Sigmoid colon (tissue), 7 donors: Measurements from ENCODE around the gene OLFML2B. TPM values are rescaled to one million over a fixed set of nuclear protein-coding genes. Genes with fewer than 3 reads are reported as not detected.

Experiments
- DNase-seq: peaks from one replicate; pipeline ENCODE4 v3.0.0-alpha.2; 2019
- H3K27ac ChIP-seq, 4 donors: fragments of 200-600 bp; sonication (generic); one replicate each; pipeline ENCODE4 v1.5.1; 2016 to 2019; ENCODE audit warnings: mild to moderate bottlenecking in 1 of 4
- H3K27me3 ChIP-seq, 3 donors: fragments of 200-600 bp; sonication (generic); one replicate each; pipeline ENCODE4 v1.5.1; 2019; ENCODE audit warnings: mild to moderate bottlenecking in 1 of 3
- H3K36me3 ChIP-seq, 4 donors: fragments of 200-600 bp; sonication (generic); one replicate each; pipeline ENCODE4 v1.5.1; 2016 to 2019
- H3K4me1 ChIP-seq, 4 donors: fragments of 200-600 bp; sonication (generic); one replicate each; pipeline ENCODE4 v1.5.1; 2017 to 2019
- H3K4me3 ChIP-seq, 4 donors: fragments of 200-600 bp; sonication (generic); one replicate each; pipeline ENCODE4 v1.5.1; 2017 to 2019; ENCODE audit warnings: mild to moderate bottlenecking in 2 of 4, moderate library complexity in 1 of 4
- H3K9me3 ChIP-seq, 4 donors: fragments of 200-600 bp in 3 of 4; sonication (generic) in 3 of 4; one replicate each; pipeline versions ENCODE4 v1.5.1 to v1.6.1; 2013 to 2019
- EP300 ChIP-seq, 4 donors: sonication (generic); formaldehyde crosslinking; IDR thresholded peaks; one replicate each; pipeline ENCODE4 v1.6.1; 2017; ENCODE audit warnings: antibody characterized with exemption in 4 of 4
- POLR2A ChIP-seq, 2 donors: fragments of 450-650 bp; IDR thresholded peaks; one replicate each; pipeline ENCODE4 v1.6.1; 2016; ENCODE audit warnings: antibody characterized with exemption in 2 of 2, mild to moderate bottlenecking in 2 of 2, moderate library complexity in 2 of 2
- POLR2AphosphoS5 ChIP-seq, 4 donors: sonication (generic); formaldehyde crosslinking; IDR thresholded peaks; one replicate each; pipeline ENCODE4 v1.6.1; 2017; ENCODE audit warnings: antibody characterized with exemption in 4 of 4
- WGBS, 2 donors: extraction: QIAGEN DNeasy Blood & Tissue Kit; methylation state at CpG; one replicate each; pipeline ENCODE4 v1.1.7; 2013; 5-methylcytosine and 5-hydroxymethylcytosine counted together
- intact Hi-C: fragments of 100-400 bp; cut with DNase I; formaldehyde crosslinking; loops from one replicate; pipeline ENCODE4 v1.15.1; 2023
- polyA plus RNA-seq, 3 donors: library from polyadenylated mRNA; stranded (reverse); fragments of 200-250 nt; gene quantifications; one replicate each; pipeline ENCODE4 v1.2.3, GENCODE V29; 2013
- total RNA-seq, 4 donors: library from RNA; depleted of rRNA; stranded (reverse); fragments of >200 nt; gene quantifications; one replicate each; pipeline ENCODE4 v1.1.0, GENCODE V29; 2016
- TF ChIP-seq, protein P1 (sequence below), 4 experiments: fragments of 450-650 bp in 3 of 4; fragments of 200-600 bp in 1 of 4; IDR thresholded peaks; one replicate each; pipeline ENCODE4 v1.5.1; 2016 to 2019; ENCODE audit warnings: antibody characterized with exemption in 4 of 4, mild to moderate bottlenecking in 3 of 4, moderate library complexity in 2 of 4
- donor health status: healthy with polysubstance abuse.
- donor health status: Bipolar disorder and iron deficiency.
- donor health status: healthy.

OLFML2B gene
- total and polyA plus RNA-seq, 7 donors: 1.2 to 27.4 (median 14.3) TPM

DNA sequence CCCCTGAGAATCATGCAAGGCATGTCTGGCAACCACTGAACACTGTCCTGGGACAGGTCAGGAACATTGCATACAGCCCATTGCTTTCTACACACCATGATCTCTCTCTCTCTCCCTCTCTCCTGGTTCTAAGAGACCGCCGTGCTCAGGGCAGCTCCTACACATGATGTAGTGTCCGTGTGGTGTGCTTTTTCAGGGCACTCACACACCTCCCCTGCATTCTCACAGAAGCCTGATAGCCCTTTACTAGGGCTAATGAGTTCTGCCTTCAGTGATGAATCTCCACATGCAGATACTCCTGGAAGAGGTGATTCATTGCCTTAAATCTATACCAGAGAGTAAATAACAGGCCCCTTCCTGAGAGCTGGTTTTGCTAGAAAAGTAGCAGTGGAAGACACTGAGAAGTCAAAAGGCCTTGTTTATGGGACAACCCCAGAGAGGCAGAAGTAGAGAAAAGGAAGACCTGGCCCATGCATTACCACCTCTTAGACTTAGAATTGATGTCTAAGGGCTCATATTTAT is 7.2 kb upstream of the OLFML2B start:
- no peak overlapping the region for H3K27ac ChIP-seq
- no peaks in the 10 kb centered on the region for H3K9me3 ChIP-seq
- no peak for TF ChIP-seq EP300 (IDR thresholded peaks at IDR 0.05)
- no peak for TF ChIP-seq POLR2AphosphoS5 (IDR thresholded peaks at IDR 0.05)
- TF ChIP-seq, protein P1, sequence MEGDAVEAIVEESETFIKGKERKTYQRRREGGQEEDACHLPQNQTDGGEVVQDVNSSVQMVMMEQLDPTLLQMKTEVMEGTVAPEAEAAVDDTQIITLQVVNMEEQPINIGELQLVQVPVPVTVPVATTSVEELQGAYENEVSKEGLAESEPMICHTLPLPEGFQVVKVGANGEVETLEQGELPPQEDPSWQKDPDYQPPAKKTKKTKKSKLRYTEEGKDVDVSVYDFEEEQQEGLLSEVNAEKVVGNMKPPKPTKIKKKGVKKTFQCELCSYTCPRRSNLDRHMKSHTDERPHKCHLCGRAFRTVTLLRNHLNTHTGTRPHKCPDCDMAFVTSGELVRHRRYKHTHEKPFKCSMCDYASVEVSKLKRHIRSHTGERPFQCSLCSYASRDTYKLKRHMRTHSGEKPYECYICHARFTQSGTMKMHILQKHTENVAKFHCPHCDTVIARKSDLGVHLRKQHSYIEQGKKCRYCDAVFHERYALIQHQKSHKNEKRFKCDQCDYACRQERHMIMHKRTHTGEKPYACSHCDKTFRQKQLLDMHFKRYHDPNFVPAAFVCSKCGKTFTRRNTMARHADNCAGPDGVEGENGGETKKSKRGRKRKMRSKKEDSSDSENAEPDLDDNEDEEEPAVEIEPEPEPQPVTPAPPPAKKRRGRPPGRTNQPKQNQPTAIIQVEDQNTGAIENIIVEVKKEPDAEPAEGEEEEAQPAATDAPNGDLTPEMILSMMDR (IDR thresholded peaks at IDR 0.05): no peak
- TF ChIP-seq POLR2A (IDR thresholded peaks at IDR 0.05): no peak
- H3K4me1 ChIP-seq: peaks cover 0 to 7% (median 5%) of the 10 kb centered on the region in 4 donors
- H3K4me3 ChIP-seq: no peak overlapping the region
- no peak for DNase-seq
- H3K27me3 ChIP-seq: no peaks in the 10 kb centered on the region
- WGBS, 2 donors: 94 to 95% methylated on average over 3 of the region's 3 CpGs
- intact Hi-C loops: loop anchor here (10.0 kb wide), 1 partner anchor 546 kb away; no protein-coding TSS in a partner anchor
- H3K36me3 ChIP-seq: no peaks in the 10 kb centered on the region

DNA sequence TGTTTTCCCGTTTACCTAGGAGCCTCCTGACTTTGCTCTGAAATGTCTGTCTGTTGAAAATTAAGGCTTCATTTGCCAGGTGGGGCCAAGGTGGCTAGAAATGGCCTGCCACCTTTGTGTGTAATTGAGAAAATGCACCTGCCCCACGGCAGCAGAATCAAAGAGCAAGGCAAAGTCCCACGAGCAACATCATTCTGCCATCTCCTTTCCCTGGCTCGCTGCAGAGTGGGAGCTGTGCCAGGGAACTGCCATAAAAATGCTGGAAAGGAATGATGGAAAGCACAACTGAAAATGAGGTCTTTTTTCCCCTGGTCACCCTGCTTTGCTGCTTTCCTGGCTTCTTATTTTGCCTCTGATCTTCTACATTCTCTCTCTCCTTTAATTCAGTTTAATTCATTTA is 5.5 kb upstream of the OLFML2B start:
- 13 to 42% methylated on average over 4 of the region's 4 CpGs for WGBS, 2 donors
- intact Hi-C loops: no loop called here
- H3K27me3 ChIP-seq: no peaks in the 10 kb centered on the region
- no peaks in the 10 kb centered on the region for H3K36me3 ChIP-seq
- no peak overlapping the region for H3K4me3 ChIP-seq
- H3K4me1 ChIP-seq: peaks cover 0 to 13% (median 8%) of the 10 kb centered on the region in 4 donors
- DNase-seq: no peak
- H3K27ac ChIP-seq: no peak overlapping the region
- H3K9me3 ChIP-seq: no peaks in the 10 kb centered on the region
- TF ChIP-seq, protein P1 (IDR thresholded peaks at IDR 0.05): no peak
- TF ChIP-seq POLR2A (IDR thresholded peaks at IDR 0.05) (no peak), EP300 (IDR thresholded peaks at IDR 0.05) (no peak), POLR2AphosphoS5 (IDR thresholded peaks at IDR 0.05) (no peak)

DNA sequence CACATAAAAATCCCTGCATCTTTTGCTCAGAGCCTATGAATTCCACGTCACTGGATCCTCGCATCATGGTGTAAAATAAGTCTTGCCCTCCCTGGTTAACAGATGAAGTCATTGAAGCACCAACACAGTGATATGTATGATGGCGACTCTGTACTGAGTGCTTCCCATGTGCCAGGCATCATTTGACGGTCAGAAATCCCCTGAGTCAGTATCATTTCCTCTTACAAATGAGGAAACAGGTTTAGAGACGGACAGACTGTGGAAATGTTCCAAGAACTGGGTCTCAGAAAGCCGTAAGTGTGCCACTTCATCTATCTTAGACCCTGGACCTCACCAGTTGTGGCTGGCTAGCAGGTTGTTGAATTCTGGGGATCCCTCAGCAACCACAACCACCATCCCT is 5.1 kb upstream of the OLFML2B start:
- no peak for DNase-seq
- no peaks in the 10 kb centered on the region for H3K27me3 ChIP-seq
- peaks cover 0 to 13% (median 9%) of the 10 kb centered on the region in 4 donors for H3K4me1 ChIP-seq
- no peaks in the 10 kb centered on the region for H3K36me3 ChIP-seq
- 30 to 54% methylated on average over 6 of the region's 6 CpGs for WGBS, 2 donors
- intact Hi-C loops: no loop called here
- no peaks in the 10 kb centered on the region for H3K9me3 ChIP-seq
- TF ChIP-seq POLR2AphosphoS5 (IDR thresholded peaks at IDR 0.05) (no peak), POLR2A (IDR thresholded peaks at IDR 0.05) (no peak), EP300 (IDR thresholded peaks at IDR 0.05) (no peak)
- TF ChIP-seq, protein P1 (IDR thresholded peaks at IDR 0.05): no peak
- H3K27ac ChIP-seq: no peak overlapping the region
- no peak overlapping the region for H3K4me3 ChIP-seq

GRCh38 chr1:162026881-162027280 is 3.2 kb upstream of the OLFML2B start:
- intact Hi-C loops: no loop called here
- H3K36me3 ChIP-seq: no peaks in the 10 kb centered on the region
- peaks cover 0 to 28% (median 22%) of the 10 kb centered on the region in 4 donors for H3K4me1 ChIP-seq
- no peak for DNase-seq
- TF ChIP-seq, protein P1 (IDR thresholded peaks at IDR 0.05): no peak
- no peak for TF ChIP-seq EP300 (IDR thresholded peaks at IDR 0.05)
- TF ChIP-seq POLR2A (IDR thresholded peaks at IDR 0.05): no peak
- no peak for TF ChIP-seq POLR2AphosphoS5 (IDR thresholded peaks at IDR 0.05)
- WGBS, 2 donors: 82 to 84% methylated on average over 2 of the region's 2 CpGs
- H3K27me3 ChIP-seq: no peaks in the 10 kb centered on the region
- H3K9me3 ChIP-seq: no peaks in the 10 kb centered on the region
- no peak overlapping the region for H3K27ac ChIP-seq
- H3K4me3 ChIP-seq: no peak overlapping the region

GRCh38 chr1:162025541-162025940 is 1.9 kb upstream of the OLFML2B start:
- no peaks in the 10 kb centered on the region for H3K9me3 ChIP-seq
- WGBS, 2 donors: 91 to 95% methylated on average over 2 of the region's 2 CpGs
- H3K36me3 ChIP-seq: no peaks in the 10 kb centered on the region
- TF ChIP-seq, protein P1 (IDR thresholded peaks at IDR 0.05): no peak
- no peak for TF ChIP-seq POLR2AphosphoS5 (IDR thresholded peaks at IDR 0.05)
- no peak for TF ChIP-seq EP300 (IDR thresholded peaks at IDR 0.05)
- no peak for TF ChIP-seq POLR2A (IDR thresholded peaks at IDR 0.05)
- H3K27ac ChIP-seq: no peak overlapping the region
- intact Hi-C loops: no loop called here
- H3K4me1 ChIP-seq: peaks cover 0 to 42% (median 32%) of the 10 kb centered on the region in 4 donors
- H3K4me3 ChIP-seq: no peak overlapping the region
- DNase-seq: no peak
- no peaks in the 10 kb centered on the region for H3K27me3 ChIP-seq
